Measurements from ENCODE around the gene SAA1.
"Not testable (repeated sequence)": the region's sequence is repeated elsewhere in the genome, so short reads cannot be mapped to it uniquely, and the experiment has no call there.

The SAA1 gene

GRCh38 chr11:18233912-18234311 lies 32.2 kb upstream of the SAA1 start:
- TF ChIP-seq, protein P1, sequence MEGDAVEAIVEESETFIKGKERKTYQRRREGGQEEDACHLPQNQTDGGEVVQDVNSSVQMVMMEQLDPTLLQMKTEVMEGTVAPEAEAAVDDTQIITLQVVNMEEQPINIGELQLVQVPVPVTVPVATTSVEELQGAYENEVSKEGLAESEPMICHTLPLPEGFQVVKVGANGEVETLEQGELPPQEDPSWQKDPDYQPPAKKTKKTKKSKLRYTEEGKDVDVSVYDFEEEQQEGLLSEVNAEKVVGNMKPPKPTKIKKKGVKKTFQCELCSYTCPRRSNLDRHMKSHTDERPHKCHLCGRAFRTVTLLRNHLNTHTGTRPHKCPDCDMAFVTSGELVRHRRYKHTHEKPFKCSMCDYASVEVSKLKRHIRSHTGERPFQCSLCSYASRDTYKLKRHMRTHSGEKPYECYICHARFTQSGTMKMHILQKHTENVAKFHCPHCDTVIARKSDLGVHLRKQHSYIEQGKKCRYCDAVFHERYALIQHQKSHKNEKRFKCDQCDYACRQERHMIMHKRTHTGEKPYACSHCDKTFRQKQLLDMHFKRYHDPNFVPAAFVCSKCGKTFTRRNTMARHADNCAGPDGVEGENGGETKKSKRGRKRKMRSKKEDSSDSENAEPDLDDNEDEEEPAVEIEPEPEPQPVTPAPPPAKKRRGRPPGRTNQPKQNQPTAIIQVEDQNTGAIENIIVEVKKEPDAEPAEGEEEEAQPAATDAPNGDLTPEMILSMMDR (IDR thresholded peaks at IDR 0.05; ENCODE audit: low read depth, low read length) = no peak

DNA sequence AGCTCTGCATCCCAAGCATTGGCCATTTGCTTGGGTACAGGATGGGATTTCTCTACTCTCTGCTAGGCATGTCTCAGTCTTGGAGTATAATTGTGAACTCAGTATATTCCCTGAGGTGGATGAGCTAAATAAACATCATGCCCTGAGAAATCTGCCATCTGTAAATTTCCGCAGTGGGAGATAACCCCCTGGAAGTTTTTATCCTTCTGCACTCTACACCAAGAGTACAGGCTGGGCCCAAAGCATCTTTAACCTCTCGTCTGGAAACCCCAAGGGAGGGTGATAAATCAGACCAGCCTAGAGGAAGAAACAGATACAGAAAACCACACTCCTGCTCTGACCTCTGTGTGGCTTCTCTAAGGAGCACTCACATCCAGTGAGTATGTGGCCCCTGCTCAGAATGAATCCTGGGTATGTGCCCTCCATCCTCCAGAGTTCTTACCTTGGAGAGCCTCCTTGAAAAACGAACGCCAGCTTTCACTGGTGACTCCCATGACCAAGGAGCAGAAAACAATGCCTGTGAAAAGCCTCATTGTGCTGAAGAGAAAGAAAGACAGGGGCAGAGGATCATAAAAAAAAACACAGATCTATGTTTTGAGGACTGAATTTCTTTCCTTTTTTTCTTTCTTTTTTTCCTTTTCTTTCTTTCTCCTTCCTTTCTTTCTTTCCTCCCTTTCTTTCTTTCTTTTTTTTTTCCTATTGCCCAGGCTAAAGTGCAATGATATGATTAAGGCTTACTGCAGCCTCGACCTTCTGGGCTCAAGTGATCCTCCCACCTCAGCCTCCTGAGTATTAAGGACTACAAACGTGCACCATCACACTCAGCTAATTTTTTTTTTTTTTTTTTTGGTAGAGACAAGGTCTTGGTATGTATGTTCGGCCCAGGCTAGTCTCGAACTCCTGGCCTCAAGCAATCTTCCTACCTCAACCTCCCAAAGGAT lies 30.4 kb upstream of the SAA1 start:
- H3K4me3 ChIP-seq (ENCODE audit: low read depth, low read length) = no peak overlapping the region
- TF ChIP-seq, protein P1 (IDR thresholded peaks at IDR 0.05; ENCODE audit: low read depth, low read length) = no peak

More at GRCh38 chr11:18233912-18234311, 32.2 kb upstream of the SAA1 start:
- H3K4me3 ChIP-seq (ENCODE audit: low read depth, low read length) = no peak overlapping the region

DNA sequence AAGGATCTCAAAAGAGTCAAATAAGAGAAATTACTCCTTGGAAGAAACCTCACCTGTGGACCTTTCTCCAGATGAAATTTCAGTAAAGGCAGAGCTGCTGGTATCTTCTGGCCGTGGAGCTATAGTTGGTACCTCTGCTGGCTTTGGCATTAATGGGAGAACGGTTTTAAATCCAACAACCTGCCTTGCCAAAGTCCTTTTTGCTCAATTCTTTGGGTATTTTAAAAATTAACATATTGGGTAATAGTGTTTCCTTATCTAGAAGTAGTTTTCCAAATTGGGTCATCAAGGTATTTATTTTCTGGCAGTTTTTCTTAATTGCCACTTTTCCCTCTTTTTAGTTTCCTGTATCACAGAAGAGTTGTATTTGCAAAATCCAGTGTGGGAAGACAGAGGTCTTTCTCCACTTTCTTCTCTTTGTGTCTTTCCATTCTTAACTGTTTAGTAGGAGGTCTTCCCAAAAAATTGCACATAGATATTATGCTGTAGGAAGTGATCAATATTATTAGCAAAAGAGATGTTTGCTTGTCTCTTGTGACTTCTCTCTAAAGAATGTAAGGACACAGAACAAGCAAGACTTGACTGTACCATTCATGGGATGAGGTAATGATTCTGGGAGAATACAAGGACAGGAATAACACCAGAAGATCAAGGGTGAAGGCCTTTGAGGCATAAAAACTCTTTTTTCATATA lies 29.3 kb upstream of the SAA1 start, which contains the start of gene SAA4:
TSS of gene SAA4 (minus strand) at position 139 of the 693 bp plus-strand sequence. CDS start 876 bp downstream, outside the sequence.
- TF ChIP-seq, protein P1 (IDR thresholded peaks at IDR 0.05; ENCODE audit: low read depth, low read length) = no peak
- no peak within 1 kb of the TSS for H3K4me3 ChIP-seq (ENCODE audit: low read depth, low read length)

- H3K4me3 ChIP-seq (ENCODE audit: low read depth, low read length) = no peak overlapping the region
- TF ChIP-seq, protein P1 (IDR thresholded peaks at IDR 0.05; ENCODE audit: low read depth, low read length) = no peak
Observed at GRCh38 chr11:18239655-18240054, 26.4 kb upstream of the SAA1 start.

DNA sequence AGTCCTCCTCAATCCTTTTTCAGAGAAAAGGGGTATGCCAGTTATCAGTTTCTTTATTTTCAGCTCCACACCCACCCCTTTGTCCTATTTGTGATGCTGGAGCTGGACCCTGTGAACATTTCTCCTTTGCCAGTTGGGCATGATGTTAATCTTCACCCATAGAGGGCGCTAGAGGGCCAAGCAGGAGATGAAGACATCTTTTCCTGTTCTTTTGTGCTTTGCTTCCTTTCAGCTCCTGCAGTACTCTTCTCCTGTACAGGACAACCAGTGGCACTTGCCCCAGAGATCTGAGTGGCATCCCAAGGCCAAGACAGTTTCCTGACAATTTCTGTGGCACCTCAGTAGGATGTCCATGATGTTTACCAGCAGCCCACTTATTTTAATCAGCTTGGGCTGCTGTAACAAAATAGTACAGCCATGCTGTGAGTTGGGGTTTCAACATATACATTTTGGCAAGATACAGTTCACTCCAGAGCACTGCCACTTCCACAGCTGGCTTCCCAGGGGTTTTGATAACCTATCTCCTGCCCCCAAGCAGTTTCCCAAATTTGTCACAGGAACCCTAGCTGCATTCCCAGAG lies 22.2 kb upstream of the SAA1 start:
- H3K4me3 ChIP-seq (ENCODE audit: low read depth, low read length) = no peak overlapping the region
- TF ChIP-seq, protein P1 (IDR thresholded peaks at IDR 0.05; ENCODE audit: low read depth, low read length) = peak; percentile 78

DNA sequence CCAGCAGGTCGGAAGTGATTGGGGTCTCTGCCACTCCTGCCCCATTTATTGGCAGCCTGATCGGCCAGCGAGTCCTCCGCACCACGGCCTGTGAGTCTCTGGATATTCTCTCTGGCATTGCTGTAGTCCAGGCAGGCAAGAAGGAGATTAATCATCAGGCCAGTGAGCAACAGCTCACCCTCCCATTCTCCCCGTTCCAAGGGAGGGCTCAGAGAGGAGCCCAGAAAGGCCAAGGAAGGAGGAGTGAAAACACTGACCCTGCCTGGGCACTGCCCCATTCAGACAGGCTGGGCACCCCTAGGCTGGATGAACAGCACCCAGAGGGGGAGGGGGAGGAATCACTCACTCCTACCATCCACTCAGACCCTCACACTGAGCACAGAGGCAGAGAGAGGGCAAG lies 20.7 kb upstream of the SAA1 start:
- H3K4me3 ChIP-seq (ENCODE audit: low read depth, low read length) = no peak overlapping the region
- TF ChIP-seq, protein P1 (IDR thresholded peaks at IDR 0.05; ENCODE audit: low read depth, low read length) = no peak

GRCh38 chr11:18246379-18247190 lies 19.5 kb upstream of the SAA1 start:
- H3K4me3 ChIP-seq (ENCODE audit: low read depth, low read length) = not testable (repeated sequence)

DNA sequence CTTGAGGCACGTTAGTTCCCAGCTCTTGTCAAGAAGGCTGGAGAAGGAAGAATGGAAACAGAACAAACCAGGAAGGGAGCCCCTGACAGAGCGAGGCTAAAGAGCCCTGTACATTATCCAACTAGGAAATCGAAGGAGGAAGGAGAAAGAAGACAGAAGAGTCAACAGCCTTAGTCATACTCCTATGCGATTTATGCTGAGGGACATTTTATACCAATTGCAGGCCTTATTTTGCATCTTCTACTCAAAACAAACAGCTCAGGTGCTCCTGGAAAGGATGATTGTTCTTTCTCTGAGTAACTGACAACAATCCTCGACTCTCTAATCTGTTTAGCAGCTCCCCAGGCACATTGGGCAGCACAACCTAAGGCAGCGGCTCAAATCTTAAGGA lies 18.9 kb upstream of the SAA1 start:
- H3K4me3 ChIP-seq (ENCODE audit: low read depth, low read length) = not testable (repeated sequence)

Measured in WI38 (cell line).